HG02884 (cell line): ENCODE measurements around the gene FRMD1.
"Not testable (repeated sequence)": the region's sequence is repeated elsewhere in the genome, so short reads cannot be mapped to it uniquely, and the experiment has no call there.

Source experiments
- ATAC-seq: cut with Tn5 transposase; IDR thresholded peaks from one replicate; pipeline ENCODE4 v1.9.1; 2021; ENCODE audit warnings: mild to moderate bottlenecking, moderate library complexity; ENCODE audit not compliant: unreplicated experiment

FRMD1 gene

GRCh38 chr6:168080393-168081077 lies 1.5 kb upstream of the FRMD1 start:
- ATAC-seq: no peak

GRCh38 chr6:168078175-168078942 lies 653 bp downstream of the FRMD1 start:
- ATAC-seq: no peak

GRCh38 chr6:168077401-168077800 lies 1.6 kb downstream of the FRMD1 start:
- not testable (repeated sequence) for ATAC-seq

GRCh38 chr6:168075787-168076202 lies 3.2 kb downstream of the FRMD1 start:
- no peak for ATAC-seq

GRCh38 chr6:168075216-168075615 lies 3.8 kb downstream of the FRMD1 start:
- no peak for ATAC-seq

GRCh38 chr6:168073937-168074730 lies 4.9 kb downstream of the FRMD1 start:
- no peak for ATAC-seq

GRCh38 chr6:168072730-168073129 lies 6.3 kb downstream of the FRMD1 start:
- no peak for ATAC-seq

GRCh38 chr6:168072261-168072660 lies 6.8 kb downstream of the FRMD1 start:
- ATAC-seq: no peak

- ATAC-seq: no peak
Observed at GRCh38 chr6:168071620-168072019, 7.4 kb downstream of the FRMD1 start.

GRCh38 chr6:168070804-168071203 lies 8.2 kb downstream of the FRMD1 start:
- ATAC-seq: no peak

GRCh38 chr6:168067081-168067759 lies 11.8 kb downstream of the FRMD1 start:
- ATAC-seq: no peak

GRCh38 chr6:168064226-168064807 lies 14.7 kb downstream of the FRMD1 start:
- ATAC-seq: no peak

GRCh38 chr6:168063431-168063830 lies 15.6 kb downstream of the FRMD1 start:
- ATAC-seq: no peak

GRCh38 chr6:168062346-168063289 lies 16.4 kb downstream of the FRMD1 start:
- no peak for ATAC-seq

- no peak for ATAC-seq
Observed at GRCh38 chr6:168061269-168062210, 17.5 kb downstream of the FRMD1 start.

GRCh38 chr6:168060521-168060931 lies 18.5 kb downstream of the FRMD1 start:
- no peak for ATAC-seq

GRCh38 chr6:168058691-168059551 lies 20.1 kb downstream of the FRMD1 start:
- ATAC-seq: no peak
